Colonic mucosa (tissue), 4 donors: ENCODE results near the gene SOX18. TPM values are rescaled to one million over a fixed set of nuclear protein-coding genes. Genes with fewer than 3 reads are reported as not detected.
A peak's percentile ranks its signal among the peaks of the same experiment; 100 is the strongest.

ENCODE experiments used
- DNase-seq: peaks from one replicate; pipeline ENCODE4 v3.0.0-alpha.2; 2020
- H3K27ac ChIP-seq: fragments of 200-600 bp; one replicate; pipeline ENCODE4 v1.8.0; 2021
- H3K27me3 ChIP-seq: fragments of 200-600 bp; one replicate; pipeline ENCODE4 v1.8.0; 2021
- H3K36me3 ChIP-seq: fragments of 200-600 bp; one replicate; pipeline ENCODE4 v1.8.0; 2021
- H3K4me1 ChIP-seq: fragments of 200-600 bp; one replicate; pipeline ENCODE4 v1.8.0; 2021; ENCODE audit warnings: mild to moderate bottlenecking
- H3K4me3 ChIP-seq: fragments of 200-600 bp; one replicate; pipeline ENCODE4 v1.8.0; 2021
- H3K9ac ChIP-seq, 2 donors: one replicate each; pipeline ENCODE4 v1.7.0; 2013; ENCODE audit warnings: control low read depth in 2 of 2, low read depth in 2 of 2, low read length in 2 of 2
- H3K9me3 ChIP-seq: fragments of 200-600 bp; one replicate; pipeline ENCODE4 v1.8.0; 2021
- intact Hi-C: fragments of 100-400 bp; cut with DNase I; formaldehyde crosslinking; loops from one replicate; pipeline ENCODE4 v1.14.1; 2022
- total RNA-seq, 2 donors: library from RNA; stranded (reverse); fragmentation: NEBNext Ultra II Directional in 1 of 2; extraction: Animal tissue kit (Norgen Biotek cat#: 25700) in 1 of 2; gene quantifications; one replicate each; pipeline ENCODE4 v1.2.1, GENCODE V29; 2021
- TF ChIP-seq, protein P1 (sequence below): fragments of 200-600 bp; IDR thresholded peaks from one replicate; pipeline ENCODE4 v1.8.0; 2022; ENCODE audit warnings: antibody characterized with exemption, mild to moderate bottlenecking
- donor health status: healthy.
- donor health status: DM: no; HTN: no; CAD: no.
- donor health status: DM: no; HTN: no; CAD: no.

The SOX18 gene
- total RNA-seq, 2 donors from 2014 or later, result 8.4 to 26.8 TPM

- intact Hi-C loops, result no loop called here
- H3K9ac ChIP-seq, result no peak overlapping the region
- no peak overlapping the region for H3K27ac ChIP-seq
- no peak for DNase-seq
- H3K27me3 ChIP-seq, result peaks cover 42% of the 10 kb centered on the region
- peak overlapping the region; percentile 53 for H3K4me3 ChIP-seq
- no peaks in the 10 kb centered on the region for H3K9me3 ChIP-seq
- H3K36me3 ChIP-seq, result peaks cover 1% of the 10 kb centered on the region
- peaks cover 6% of the 10 kb centered on the region for H3K4me1 ChIP-seq
- TF ChIP-seq, protein P1, sequence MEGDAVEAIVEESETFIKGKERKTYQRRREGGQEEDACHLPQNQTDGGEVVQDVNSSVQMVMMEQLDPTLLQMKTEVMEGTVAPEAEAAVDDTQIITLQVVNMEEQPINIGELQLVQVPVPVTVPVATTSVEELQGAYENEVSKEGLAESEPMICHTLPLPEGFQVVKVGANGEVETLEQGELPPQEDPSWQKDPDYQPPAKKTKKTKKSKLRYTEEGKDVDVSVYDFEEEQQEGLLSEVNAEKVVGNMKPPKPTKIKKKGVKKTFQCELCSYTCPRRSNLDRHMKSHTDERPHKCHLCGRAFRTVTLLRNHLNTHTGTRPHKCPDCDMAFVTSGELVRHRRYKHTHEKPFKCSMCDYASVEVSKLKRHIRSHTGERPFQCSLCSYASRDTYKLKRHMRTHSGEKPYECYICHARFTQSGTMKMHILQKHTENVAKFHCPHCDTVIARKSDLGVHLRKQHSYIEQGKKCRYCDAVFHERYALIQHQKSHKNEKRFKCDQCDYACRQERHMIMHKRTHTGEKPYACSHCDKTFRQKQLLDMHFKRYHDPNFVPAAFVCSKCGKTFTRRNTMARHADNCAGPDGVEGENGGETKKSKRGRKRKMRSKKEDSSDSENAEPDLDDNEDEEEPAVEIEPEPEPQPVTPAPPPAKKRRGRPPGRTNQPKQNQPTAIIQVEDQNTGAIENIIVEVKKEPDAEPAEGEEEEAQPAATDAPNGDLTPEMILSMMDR, result no peak
Observed at GRCh38 chr20:64038224-64038564, 11.2 kb downstream of the SOX18 start.

GRCh38 chr20:64037498-64038213 lies 11.8 kb downstream of the SOX18 start:
- intact Hi-C loops, result no loop called here
- H3K36me3 ChIP-seq, result peaks cover 7% of the 10 kb centered on the region
- TF ChIP-seq, protein P1, result no peak
- H3K9me3 ChIP-seq, result no peaks in the 10 kb centered on the region
- DNase-seq, result no peak
- peaks cover 42% of the 10 kb centered on the region for H3K27me3 ChIP-seq
- no peak overlapping the region for H3K27ac ChIP-seq
- H3K4me1 ChIP-seq, result peaks cover 6% of the 10 kb centered on the region
- H3K4me3 ChIP-seq, result peak overlapping the region; percentile 53
- no peak overlapping the region for H3K9ac ChIP-seq

GRCh38 chr20:64037199-64037497 lies 12.3 kb downstream of the SOX18 start:
- Histone ChIP-seq H3K9ac (no peak overlapping the region), H3K9me3 (no peaks in the 10 kb centered on the region), H3K27me3 (peaks cover 38% of the 10 kb centered on the region), H3K4me1 (peaks cover 6% of the 10 kb centered on the region), H3K36me3 (peaks cover 8% of the 10 kb centered on the region), H3K4me3 (no peak overlapping the region), H3K27ac (no peak overlapping the region)
- TF ChIP-seq, protein P1, result no peak
- intact Hi-C loops, result no loop called here
- DNase-seq, result no peak

GRCh38 chr20:64036346-64037198 lies 12.9 kb downstream of the SOX18 start:
- TF ChIP-seq, protein P1, result no peak
- Histone ChIP-seq H3K4me1 (peaks cover 6% of the 10 kb centered on the region), H3K27me3 (peaks cover 32% of the 10 kb centered on the region), H3K4me3 (no peak overlapping the region), H3K27ac (no peak overlapping the region), H3K36me3 (peaks cover 8% of the 10 kb centered on the region), H3K9me3 (no peaks in the 10 kb centered on the region), H3K9ac (no peak overlapping the region)
- intact Hi-C loops, result no loop called here
- DNase-seq, result no peak

- Histone ChIP-seq H3K9ac (no peak within 1 kb of the TSS), H3K4me1 (peaks cover 6% of the 10 kb centered on the region), H3K4me3 (no peak within 1 kb of the TSS), H3K36me3 (peaks cover 8% of the 10 kb centered on the region), H3K9me3 (no peaks in the 10 kb centered on the region), H3K27ac (no peak within 1 kb of the TSS), H3K27me3 (peaks cover 26% of the 10 kb centered on the region)
- intact Hi-C loops, result no loop called here
- no peak for DNase-seq
- TF ChIP-seq, protein P1, result no peak
Observed at GRCh38 chr20:64035933-64036345, 13.5 kb downstream of the SOX18 start, which contains the start of gene C20orf204. Gene C20orf204 (plus strand): TSS chr20:64036182. CDS start chr20:64036324, 142 bp downstream.
